Measurements from ENCODE around the gene KCNC1. TPM values are rescaled to one million over a fixed set of nuclear protein-coding genes. Genes with fewer than 3 reads are reported as not detected.

KCNC1 gene
- total RNA-seq, 1 donor from 2014 or later: not detected

- intact Hi-C loops (cut with micrococcal nuclease): no loop called here
Measured at GRCh38 chr11:17714870-17715269, 19.7 kb upstream of the KCNC1 start.

- intact Hi-C loops (cut with micrococcal nuclease): no loop called here
Measured at GRCh38 chr11:17716807-17717206, 17.8 kb upstream of the KCNC1 start.

GRCh38 chr11:17718015-17718414 is 16.6 kb upstream of the KCNC1 start:
- intact Hi-C loops (cut with micrococcal nuclease): no loop called here

GRCh38 chr11:17718510-17718962 is 16.0 kb upstream of the KCNC1 start:
- intact Hi-C loops (cut with micrococcal nuclease): no loop called here

GRCh38 chr11:17719028-17719937 is 15.3 kb upstream of the KCNC1 start, which contains the start of gene MYOD1:
TSS of gene MYOD1 (plus strand) at chr11:17719571. CDS start at chr11:17719783, 212 bp downstream.
- intact Hi-C loops (cut with micrococcal nuclease): no loop called here

- intact Hi-C loops (cut with micrococcal nuclease): loop anchor here (10.0 kb wide), 1 partner anchor 1115 kb away; no protein-coding TSS in a partner anchor
Measured at GRCh38 chr11:17719938-17720795, 14.4 kb upstream of the KCNC1 start.

GRCh38 chr11:17720796-17721171 is 13.8 kb upstream of the KCNC1 start:
- intact Hi-C loops (cut with micrococcal nuclease): loop anchor here (10.0 kb wide), 1 partner anchor 1116 kb away; no protein-coding TSS in a partner anchor

GRCh38 chr11:17721242-17721999 is 13.2 kb upstream of the KCNC1 start:
- intact Hi-C loops (cut with micrococcal nuclease): loop anchor here (10.0 kb wide), 1 partner anchor 1117 kb away; no protein-coding TSS in a partner anchor

- intact Hi-C loops (cut with micrococcal nuclease): loop anchor here (10.0 kb wide), 1 partner anchor 1117 kb away; no protein-coding TSS in a partner anchor
Measured at GRCh38 chr11:17722000-17722643, 12.5 kb upstream of the KCNC1 start.

GRCh38 chr11:17724020-17724908 is 10.3 kb upstream of the KCNC1 start:
- intact Hi-C loops (cut with micrococcal nuclease): loop anchor here (10.0 kb wide), 1 partner anchor 1119 kb away; no protein-coding TSS in a partner anchor

- intact Hi-C loops (cut with micrococcal nuclease): loop anchor here (10.0 kb wide), 1 partner anchor 1120 kb away; no protein-coding TSS in a partner anchor
Measured at GRCh38 chr11:17725174-17725573, 9.4 kb upstream of the KCNC1 start.

GRCh38 chr11:17730137-17730536 is 4.4 kb upstream of the KCNC1 start:
- intact Hi-C loops (cut with micrococcal nuclease): loop anchor here (5.0 to 10.0 kb wide), 2 partner anchors 133 to 375 kb away; partner anchors contain the start of gene SAAL1

GRCh38 chr11:17730608-17731462 is 3.7 kb upstream of the KCNC1 start:
- intact Hi-C loops (cut with micrococcal nuclease): loop anchor here (1.0 to 10.0 kb wide), 3 partner anchors 134 to 374 kb away; partner anchors contain the start of gene SAAL1

- intact Hi-C loops (cut with micrococcal nuclease): loop anchor here (5.0 to 10.0 kb wide), 2 partner anchors 136 to 372 kb away; partner anchors contain the start of gene SAAL1
Measured at GRCh38 chr11:17733261-17733660, 1.3 kb upstream of the KCNC1 start.

- intact Hi-C loops (cut with micrococcal nuclease): loop anchor here (5.0 to 10.0 kb wide), 2 partner anchors 138 to 370 kb away; partner anchors contain the start of gene SAAL1
Measured at GRCh38 chr11:17734986-17735817, 621 bp downstream of the KCNC1 start.

GRCh38 chr11:17735818-17736578 is 1.4 kb downstream of the KCNC1 start:
- intact Hi-C loops (cut with micrococcal nuclease): loop anchor here (10.0 kb wide), 1 partner anchor 369 kb away; the partner anchor contains the start of gene SAAL1
